ENCODE measurements around the gene UGT1A7.
"Not testable (repeated sequence)": the region's sequence is repeated elsewhere in the genome, so short reads cannot be mapped to it uniquely, and the experiment has no call there.

UGT1A7 gene

DNA sequence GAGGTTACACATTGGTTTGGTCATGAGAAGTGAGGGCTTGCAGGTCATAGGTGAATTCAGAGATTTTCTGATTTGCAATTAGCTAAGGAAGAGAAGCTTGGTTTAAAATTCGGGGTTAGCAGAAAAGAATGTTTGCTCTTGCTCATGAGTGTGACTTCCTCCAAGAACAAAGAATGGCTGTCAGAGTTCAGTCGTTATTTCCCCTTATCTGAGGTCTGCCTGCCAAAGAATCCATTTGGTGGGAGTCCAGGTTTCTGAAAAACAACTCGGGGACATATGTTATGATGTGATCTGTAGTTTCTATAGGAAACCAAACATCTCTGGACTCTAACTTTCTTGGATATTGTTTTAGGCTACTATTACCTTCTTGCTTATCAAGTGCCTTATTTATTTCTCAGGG is 7.8 kb downstream of the UGT1A7 start:
- DNase-seq (ENCODE audit: low read depth in 1 of 2, low spot score in 1 of 2) = no peak
- in situ Hi-C loops (cut with HindIII; ENCODE audit: low pct_unique_long_range_greater_than_20kb, low sequenced_read_pairs) = no loop called here
- no peak for TF ChIP-seq JUND (IDR thresholded peaks at IDR 0.05; ENCODE audit: low read depth)

DNA sequence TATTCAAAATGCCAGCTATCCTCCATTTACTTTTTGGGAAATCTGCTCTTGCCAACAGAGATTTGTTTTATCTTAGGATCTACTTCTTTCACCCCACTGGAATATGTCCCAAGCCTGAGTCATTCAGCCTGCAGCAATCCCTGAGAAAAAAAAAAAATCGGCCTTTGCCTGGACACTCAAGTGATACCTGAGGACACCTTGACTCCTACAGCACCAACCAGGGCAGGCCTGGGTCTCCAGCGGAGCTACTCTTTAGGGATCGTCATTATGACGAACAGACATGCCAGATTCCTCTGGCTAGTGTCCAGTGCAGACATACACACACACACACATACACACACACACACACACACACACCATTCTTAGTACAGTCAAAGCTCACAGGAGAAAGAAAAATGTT is 8.7 kb downstream of the UGT1A7 start:
- in situ Hi-C loops (cut with HindIII; ENCODE audit: low pct_unique_long_range_greater_than_20kb, low sequenced_read_pairs) = no loop called here
- no peak for DNase-seq (ENCODE audit: low read depth in 1 of 2, low spot score in 1 of 2)
- no peak for TF ChIP-seq JUND (IDR thresholded peaks at IDR 0.05; ENCODE audit: low read depth)

DNA sequence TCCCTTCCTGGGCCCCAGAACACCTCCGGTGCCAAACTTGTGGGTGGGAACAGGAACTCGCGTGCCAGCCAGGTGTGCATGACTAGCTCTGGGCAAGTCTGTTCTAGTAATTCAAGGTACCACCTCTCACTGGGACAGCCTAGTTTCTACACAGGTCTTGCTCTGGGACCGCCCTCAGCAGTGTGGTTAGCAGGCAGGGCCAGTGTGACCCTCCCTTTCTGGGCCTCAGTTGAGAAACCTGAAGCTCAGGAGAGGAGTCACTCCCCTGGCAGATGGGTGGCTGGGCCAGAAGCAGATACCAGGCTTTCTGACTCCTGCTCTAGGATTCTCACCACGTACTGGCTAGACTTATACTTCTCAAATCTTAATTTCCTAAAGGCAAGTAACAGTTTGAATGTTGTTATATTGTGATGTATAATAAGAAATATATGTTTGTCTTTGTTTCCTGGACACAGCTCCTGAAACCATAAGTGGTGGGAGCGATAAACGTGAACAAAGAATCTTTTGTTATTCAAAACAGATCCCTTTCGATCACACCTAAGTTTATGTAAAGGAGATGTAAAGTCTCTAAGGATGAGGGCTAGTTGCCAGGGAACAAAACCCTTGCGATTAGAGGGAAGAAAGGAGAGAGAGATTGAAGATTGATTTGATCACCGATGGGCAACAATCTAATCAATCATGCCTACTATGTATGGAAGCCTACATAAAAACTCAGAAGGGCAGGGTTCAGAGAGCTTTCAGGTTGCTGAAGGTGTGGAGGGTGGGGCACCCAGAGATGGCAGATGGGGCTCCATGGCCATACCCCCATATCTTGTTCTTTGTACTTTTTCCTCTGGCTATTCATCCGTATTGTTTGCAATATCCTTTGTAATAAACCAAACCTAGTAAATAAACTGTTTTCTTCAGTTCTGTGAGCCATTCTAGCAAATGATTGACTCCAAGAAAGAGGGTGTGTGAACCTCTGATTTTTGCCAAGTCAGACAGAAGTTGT is 10.0 kb downstream of the UGT1A7 start:
- no peak for DNase-seq (ENCODE audit: low read depth in 1 of 2, low spot score in 1 of 2)
- no peak for TF ChIP-seq JUND (IDR thresholded peaks at IDR 0.05; ENCODE audit: low read depth)
- in situ Hi-C loops (cut with HindIII; ENCODE audit: low pct_unique_long_range_greater_than_20kb, low sequenced_read_pairs) = no loop called here

DNA sequence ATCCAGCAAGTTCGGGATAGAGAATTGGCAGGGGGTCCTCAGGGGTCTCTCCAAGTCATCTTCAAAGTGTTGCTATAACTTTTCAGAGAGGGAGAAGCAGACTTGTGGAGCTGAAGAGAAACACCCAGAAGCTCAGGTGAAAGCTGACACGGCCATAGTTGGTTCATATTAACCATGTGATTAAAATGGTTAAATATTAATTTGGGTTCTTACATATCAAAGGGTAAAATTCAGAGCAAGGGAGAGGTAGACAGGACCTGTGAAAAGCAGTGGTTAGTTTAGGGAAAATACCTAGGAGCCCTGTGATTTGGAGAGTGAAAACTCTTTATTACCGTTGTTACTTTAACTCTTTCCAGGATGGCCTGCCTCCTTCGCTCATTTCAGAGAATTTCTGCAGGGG is 10.9 kb downstream of the UGT1A7 start, which contains the start of gene UGT1A6:
TSS of gene UGT1A6 (plus strand) at position 243 of the 400 bp plus-strand sequence. CDS start at position 358, 115 bp downstream.
- TF ChIP-seq JUND (IDR thresholded peaks at IDR 0.05; ENCODE audit: low read depth) = no peak
- in situ Hi-C loops (cut with HindIII; ENCODE audit: low pct_unique_long_range_greater_than_20kb, low sequenced_read_pairs) = no loop called here
- no peak for DNase-seq (ENCODE audit: low read depth in 1 of 2, low spot score in 1 of 2)

DNA sequence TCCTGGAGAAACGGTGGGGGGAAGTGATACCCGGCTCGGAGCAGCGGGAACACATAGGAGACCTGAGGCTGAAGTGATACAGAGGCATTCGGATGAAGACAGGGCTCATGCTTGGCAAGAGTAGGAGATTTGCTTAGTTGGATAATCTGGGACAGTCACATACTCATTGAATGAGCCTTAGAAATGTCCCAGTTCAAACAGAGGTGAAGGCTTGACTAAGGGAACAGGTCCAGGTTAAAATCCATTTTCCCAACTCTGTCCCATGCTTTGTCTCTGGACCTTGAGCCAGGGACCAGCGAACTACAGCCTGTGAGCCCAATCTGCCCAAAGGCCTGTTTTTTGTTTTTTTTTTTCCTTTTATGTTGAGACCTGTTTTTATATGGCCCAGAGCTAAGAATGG is 12.3 kb downstream of the UGT1A7 start:
- DNase-seq (ENCODE audit: low read depth in 1 of 2, low spot score in 1 of 2) = no peak
- TF ChIP-seq JUND (IDR thresholded peaks at IDR 0.05; ENCODE audit: low read depth) = no peak
- in situ Hi-C loops (cut with HindIII; ENCODE audit: low pct_unique_long_range_greater_than_20kb, low sequenced_read_pairs) = no loop called here

DNA sequence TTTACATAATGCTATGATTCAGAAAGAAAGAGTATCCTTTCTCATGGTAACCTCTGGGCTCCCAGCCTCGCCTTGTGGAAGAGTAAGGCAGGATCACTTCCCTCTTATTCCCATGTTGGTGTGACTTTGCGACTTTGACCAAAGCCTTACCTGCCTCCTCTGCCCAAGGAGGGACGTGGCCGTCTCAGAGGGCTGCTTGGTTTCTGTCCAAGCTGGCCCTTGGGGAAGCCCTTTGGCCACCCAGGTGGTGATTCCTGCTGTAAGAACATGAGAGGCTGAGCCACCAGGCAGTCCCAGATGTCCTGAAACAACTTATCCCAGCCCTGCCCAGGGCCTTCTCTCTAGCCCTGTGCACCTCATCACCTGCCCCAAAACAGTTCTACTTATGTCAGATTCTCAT is 17.0 kb downstream of the UGT1A7 start:
- TF ChIP-seq JUND (IDR thresholded peaks at IDR 0.05; ENCODE audit: low read depth) = no peak
- no peak for DNase-seq (ENCODE audit: low read depth in 1 of 2, low spot score in 1 of 2)
- in situ Hi-C loops (cut with HindIII; ENCODE audit: low pct_unique_long_range_greater_than_20kb, low sequenced_read_pairs) = no loop called here

DNA sequence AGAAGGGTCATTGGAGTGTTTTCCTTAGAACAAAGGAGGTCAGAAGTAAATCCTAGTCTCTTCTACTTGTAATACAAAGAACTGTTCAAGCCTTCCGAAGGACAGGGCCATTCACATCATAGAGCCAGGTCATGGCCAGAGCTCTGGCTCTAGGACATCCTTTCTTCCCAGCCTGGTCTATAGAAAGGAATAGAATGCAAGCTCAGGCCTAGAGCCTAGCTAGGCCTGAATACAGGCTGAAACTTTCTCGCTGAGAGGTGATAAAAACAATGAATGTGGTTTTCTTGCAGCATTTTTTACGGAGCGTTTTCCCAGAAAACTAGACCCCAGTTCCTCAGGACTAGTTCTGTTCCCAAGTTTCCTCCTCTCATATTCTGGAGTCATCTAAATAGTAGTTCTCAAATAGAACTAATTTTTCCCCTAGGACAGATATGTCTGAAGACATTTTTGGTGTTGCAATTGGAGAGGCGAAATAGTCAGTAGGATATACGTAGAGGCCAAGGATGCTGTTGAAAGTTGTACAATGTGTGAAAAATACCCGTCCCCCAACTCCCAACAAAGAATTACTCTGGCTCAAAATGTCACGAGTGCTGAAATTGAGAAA is 17.8 kb downstream of the UGT1A7 start:
- TF ChIP-seq JUND (IDR thresholded peaks at IDR 0.05; ENCODE audit: low read depth) = no peak
- DNase-seq (ENCODE audit: low read depth in 1 of 2, low spot score in 1 of 2) = no peak
- in situ Hi-C loops (cut with HindIII; ENCODE audit: low pct_unique_long_range_greater_than_20kb, low sequenced_read_pairs) = no loop called here

DNA sequence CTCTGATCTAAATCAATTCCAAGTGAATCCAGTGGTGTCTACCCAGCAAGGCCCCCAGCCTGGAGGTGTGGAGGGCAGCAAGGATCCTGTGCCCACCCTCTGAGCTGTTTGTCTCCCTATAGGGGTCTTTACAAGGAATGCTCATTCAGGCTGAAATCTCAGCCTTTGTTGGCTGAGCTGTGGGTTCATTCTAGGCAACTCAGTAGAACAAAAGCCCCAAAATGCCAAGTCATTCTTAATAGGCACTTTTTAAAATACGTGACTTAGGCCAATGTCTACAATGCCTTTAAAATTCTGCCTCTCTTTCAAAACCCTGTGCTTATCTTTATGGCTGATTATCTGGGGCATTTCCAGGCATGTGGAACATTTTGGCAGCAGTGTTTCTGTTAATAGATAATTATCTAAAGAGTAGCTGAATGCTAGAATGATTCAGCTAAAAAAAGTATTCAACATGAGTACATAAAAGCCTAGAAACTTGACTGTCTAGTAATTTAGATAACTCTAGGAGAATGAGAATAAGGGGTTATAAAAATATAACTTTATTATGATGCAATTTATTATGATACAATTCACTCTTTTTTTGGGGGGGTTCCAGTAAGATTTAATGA is 18.4 kb downstream of the UGT1A7 start:
- TF ChIP-seq JUND (IDR thresholded peaks at IDR 0.05; ENCODE audit: low read depth) = no peak
- no peak for DNase-seq (ENCODE audit: low read depth in 1 of 2, low spot score in 1 of 2)
- in situ Hi-C loops (cut with HindIII; ENCODE audit: low pct_unique_long_range_greater_than_20kb, low sequenced_read_pairs) = no loop called here

DNA sequence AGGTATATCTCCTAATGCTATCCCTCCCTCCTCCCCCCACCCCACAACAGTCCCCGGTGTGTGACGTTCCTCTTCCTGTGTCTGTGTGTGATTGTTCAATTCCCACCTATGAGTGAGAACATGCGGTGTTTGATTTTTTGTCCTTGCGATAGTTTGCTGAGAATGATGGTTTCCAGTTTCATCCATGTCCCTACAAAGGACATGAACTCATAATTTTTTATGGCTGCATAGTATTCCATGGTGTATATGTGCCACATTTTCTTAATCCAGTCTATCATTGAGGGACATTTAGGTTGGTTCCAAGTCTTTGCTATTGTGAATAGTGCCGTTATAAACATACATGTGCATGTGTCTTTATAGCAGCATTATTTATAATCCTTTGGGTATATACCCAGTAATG is 19.1 kb downstream of the UGT1A7 start:
- in situ Hi-C loops (cut with HindIII; ENCODE audit: low pct_unique_long_range_greater_than_20kb, low sequenced_read_pairs); DNase-seq (ENCODE audit: low read depth in 1 of 2, low spot score in 1 of 2): not testable (repeated sequence)

DNA sequence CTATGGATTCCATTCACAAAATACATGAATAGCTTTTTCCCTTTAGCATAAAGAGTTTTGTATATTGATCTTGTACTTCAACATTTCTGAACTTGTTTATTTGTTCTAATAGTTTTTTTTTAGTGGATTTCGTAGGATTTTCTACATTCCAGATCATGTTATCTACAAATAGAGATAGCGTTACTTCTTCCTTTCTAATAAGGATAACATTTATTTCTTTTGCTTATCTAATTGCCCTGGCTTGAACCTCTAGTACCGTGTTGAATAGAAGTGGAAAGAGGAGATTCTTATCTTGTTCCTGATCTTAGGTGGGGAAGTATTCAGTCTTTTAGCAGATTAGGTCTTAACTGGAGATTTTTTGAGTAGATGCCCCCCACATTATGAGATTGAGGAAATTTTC is 20.5 kb downstream of the UGT1A7 start:
- DNase-seq (ENCODE audit: low read depth in 1 of 2, low spot score in 1 of 2) = no peak
- in situ Hi-C loops (cut with HindIII; ENCODE audit: low pct_unique_long_range_greater_than_20kb, low sequenced_read_pairs) = no loop called here
- no peak for TF ChIP-seq JUND (IDR thresholded peaks at IDR 0.05; ENCODE audit: low read depth)

DNA sequence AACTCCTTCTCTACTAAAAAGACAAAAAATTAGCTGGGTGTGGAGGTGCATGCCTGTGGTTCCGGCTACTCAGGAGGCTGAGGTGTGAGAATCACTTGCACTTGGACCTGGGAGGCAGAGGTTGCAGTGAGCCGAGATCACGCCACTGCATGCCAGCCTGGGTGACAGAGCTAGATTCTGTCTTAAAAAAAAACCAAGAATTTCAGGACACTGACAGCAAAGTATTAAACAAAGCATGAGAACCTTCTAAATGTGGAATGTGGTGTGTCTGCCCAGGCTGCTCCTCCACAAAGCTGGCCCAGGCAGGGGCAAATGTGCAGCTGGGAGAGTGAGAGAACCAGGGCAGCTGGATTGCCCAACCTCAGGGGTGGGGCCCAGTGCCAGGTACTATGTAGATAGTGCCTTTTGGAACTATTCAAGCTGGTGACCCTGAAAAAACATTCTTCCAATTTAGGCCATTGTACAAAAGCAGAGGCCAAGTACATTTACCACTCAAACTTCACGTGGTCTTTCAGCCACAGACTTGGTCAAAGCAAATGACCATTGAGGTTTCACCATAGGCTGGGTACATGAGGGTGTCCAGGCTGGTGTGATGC is 24.3 kb downstream of the UGT1A7 start:
- in situ Hi-C loops (cut with HindIII; ENCODE audit: low pct_unique_long_range_greater_than_20kb, low sequenced_read_pairs) = no loop called here
- TF ChIP-seq JUND (IDR thresholded peaks at IDR 0.05; ENCODE audit: low read depth) = no peak
- no peak for DNase-seq (ENCODE audit: low read depth in 1 of 2, low spot score in 1 of 2)

DNA sequence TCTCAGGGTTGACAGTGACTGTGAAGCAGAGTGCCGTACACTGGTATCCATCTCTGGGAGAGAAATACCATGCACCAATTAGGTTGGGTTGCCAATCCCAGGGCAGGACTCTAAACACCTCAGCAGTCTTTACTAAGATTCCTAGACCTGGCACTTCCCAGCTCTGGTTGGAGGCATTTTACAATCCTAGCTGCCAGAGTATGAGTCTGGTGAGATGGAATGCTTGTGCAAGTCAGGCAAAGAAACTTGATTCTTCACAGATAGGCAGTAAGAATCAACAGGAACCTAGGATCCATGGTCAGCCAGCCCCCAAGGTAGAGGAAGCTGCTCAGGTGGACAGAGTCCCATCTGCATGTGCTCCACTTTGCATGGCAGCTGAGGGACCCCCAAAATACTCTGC is 25.0 kb downstream of the UGT1A7 start:
- DNase-seq (ENCODE audit: low read depth in 1 of 2, low spot score in 1 of 2) = no peak
- in situ Hi-C loops (cut with HindIII; ENCODE audit: low pct_unique_long_range_greater_than_20kb, low sequenced_read_pairs) = no loop called here

More for the DNA sequence above, 25.0 kb downstream of the UGT1A7 start:
- no peak for TF ChIP-seq JUND (IDR thresholded peaks at IDR 0.05; ENCODE audit: low read depth)
